GM18861 (cell line): ENCODE data around the gene RAP1GAP2.

Experiments used
- ATAC-seq: cut with Tn5 transposase; IDR thresholded peaks from one replicate; pipeline ENCODE4 v1.9.1; 2021; ENCODE audit not compliant: unreplicated experiment

The RAP1GAP2 gene

GRCh38 chr17:2909175-2909845 lies 113.1 kb downstream of the RAP1GAP2 start:
- no peak for ATAC-seq

GRCh38 chr17:2909846-2910234 lies 113.6 kb downstream of the RAP1GAP2 start:
- no peak for ATAC-seq

GRCh38 chr17:2911035-2911754 lies 115.0 kb downstream of the RAP1GAP2 start:
- ATAC-seq = no peak

- ATAC-seq = no peak
Measured at GRCh38 chr17:2911755-2912111, 115.5 kb downstream of the RAP1GAP2 start.

- no peak for ATAC-seq
Measured at GRCh38 chr17:2912754-2913153, 116.5 kb downstream of the RAP1GAP2 start.

- no peak for ATAC-seq
Measured at GRCh38 chr17:2916461-2916860, 120.2 kb downstream of the RAP1GAP2 start.

GRCh38 chr17:2921443-2921842 lies 125.2 kb downstream of the RAP1GAP2 start:
- ATAC-seq = no peak

GRCh38 chr17:2924211-2924610 lies 128.0 kb downstream of the RAP1GAP2 start:
- no peak for ATAC-seq

- ATAC-seq = no peak
Measured at GRCh38 chr17:2925011-2925410, 128.8 kb downstream of the RAP1GAP2 start.

- ATAC-seq = no peak
Measured at GRCh38 chr17:2926019-2926650, 129.9 kb downstream of the RAP1GAP2 start.

- no peak for ATAC-seq
Measured at GRCh38 chr17:2928294-2928890, 132.2 kb downstream of the RAP1GAP2 start.

- ATAC-seq = no peak
Measured at GRCh38 chr17:2929881-2930533, 133.8 kb downstream of the RAP1GAP2 start.

GRCh38 chr17:2931876-2932275 lies 135.6 kb downstream of the RAP1GAP2 start:
- no peak for ATAC-seq

- ATAC-seq = no peak
Measured at GRCh38 chr17:2932946-2933345, 136.7 kb downstream of the RAP1GAP2 start.

GRCh38 chr17:2933606-2934005 lies 137.4 kb downstream of the RAP1GAP2 start:
- ATAC-seq = no peak

GRCh38 chr17:2935632-2936031 lies 139.4 kb downstream of the RAP1GAP2 start:
- no peak for ATAC-seq

GRCh38 chr17:2936351-2936750 lies 140.1 kb downstream of the RAP1GAP2 start:
- ATAC-seq = no peak

- no peak for ATAC-seq
Measured at GRCh38 chr17:2936771-2937321, 140.6 kb downstream of the RAP1GAP2 start.

- no peak for ATAC-seq
Measured at GRCh38 chr17:2937331-2938003, 141.2 kb downstream of the RAP1GAP2 start.

- no peak for ATAC-seq
Measured at GRCh38 chr17:2939714-2940351, 143.6 kb downstream of the RAP1GAP2 start.
